ENCODE measurements around the gene CDKAL1.
"Not testable (repeated sequence)": the region's sequence is repeated elsewhere in the genome, so short reads cannot be mapped to it uniquely, and the experiment has no call there.

CDKAL1 gene

GRCh38 chr6:20554817-20555216 lies 20.6 kb downstream of the CDKAL1 start:
- DNase-seq, result no peak

GRCh38 chr6:20559924-20560551 lies 25.8 kb downstream of the CDKAL1 start:
- no peak for DNase-seq

- no peak for DNase-seq
These were observed 29.1 kb downstream of the CDKAL1 start for GRCh38 chr6:20563377-20563776.

- no peak for DNase-seq
These were observed 30.0 kb downstream of the CDKAL1 start for GRCh38 chr6:20564269-20564668.

GRCh38 chr6:20564777-20565176 lies 30.5 kb downstream of the CDKAL1 start:
- no peak for DNase-seq

DNA sequence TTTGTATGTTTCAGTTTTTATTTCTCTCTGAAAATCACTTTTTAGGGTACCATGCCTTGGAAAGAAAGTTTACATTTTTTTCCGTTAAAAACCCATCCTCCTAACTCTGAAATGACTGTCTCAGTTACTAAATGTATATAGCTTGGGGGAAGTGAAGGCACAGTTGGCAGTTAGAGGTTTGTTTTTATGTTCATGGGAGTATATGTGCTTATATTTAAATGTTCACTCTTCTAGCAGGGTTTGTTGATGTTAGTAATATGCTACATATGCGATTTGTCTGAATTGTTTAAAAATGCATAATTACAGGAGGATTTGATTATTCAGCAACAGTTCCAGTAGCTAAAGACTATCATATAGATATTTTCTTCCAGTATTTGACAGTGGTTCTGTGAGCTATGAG lies 31.1 kb downstream of the CDKAL1 start:
- DNase-seq, result no peak

- no peak for DNase-seq
These were observed 31.9 kb downstream of the CDKAL1 start for GRCh38 chr6:20566109-20566508.

DNA sequence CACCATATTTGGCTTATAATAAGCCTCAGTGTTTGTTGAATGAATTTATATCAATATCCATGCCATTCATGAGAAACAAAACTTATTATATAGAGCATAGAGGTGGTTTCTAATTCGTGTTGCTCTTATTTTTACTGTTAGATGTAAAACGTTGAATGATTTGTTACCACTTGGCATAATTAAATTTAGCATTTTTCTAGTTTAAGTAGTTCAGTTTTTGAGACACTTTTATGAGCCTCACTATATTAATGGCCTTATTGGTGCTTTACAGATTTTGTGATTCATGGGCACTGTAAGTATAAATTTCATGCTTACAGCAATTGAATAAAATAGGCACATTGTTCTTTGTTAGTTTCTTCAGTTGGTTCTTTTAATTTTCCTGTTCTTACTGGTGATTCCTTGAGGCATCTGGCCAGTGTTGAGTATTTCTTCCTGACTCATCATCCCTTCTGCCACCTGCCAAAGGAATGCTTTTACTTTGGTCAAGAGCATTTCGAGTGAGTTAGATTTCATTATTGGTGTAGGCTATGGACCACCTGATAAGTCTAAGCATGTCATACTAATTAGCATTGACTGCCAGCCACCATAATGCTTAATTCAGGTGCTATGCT lies 34.8 kb downstream of the CDKAL1 start:
- no peak for DNase-seq

- no peak for DNase-seq
These were observed 37.0 kb downstream of the CDKAL1 start for GRCh38 chr6:20571261-20571660.

GRCh38 chr6:20572288-20572687 lies 38.0 kb downstream of the CDKAL1 start:
- DNase-seq, result no peak

- DNase-seq, result no peak
These were observed 38.7 kb downstream of the CDKAL1 start for GRCh38 chr6:20572940-20573339.

GRCh38 chr6:20574355-20574754 lies 40.1 kb downstream of the CDKAL1 start:
- DNase-seq, result no peak

DNA sequence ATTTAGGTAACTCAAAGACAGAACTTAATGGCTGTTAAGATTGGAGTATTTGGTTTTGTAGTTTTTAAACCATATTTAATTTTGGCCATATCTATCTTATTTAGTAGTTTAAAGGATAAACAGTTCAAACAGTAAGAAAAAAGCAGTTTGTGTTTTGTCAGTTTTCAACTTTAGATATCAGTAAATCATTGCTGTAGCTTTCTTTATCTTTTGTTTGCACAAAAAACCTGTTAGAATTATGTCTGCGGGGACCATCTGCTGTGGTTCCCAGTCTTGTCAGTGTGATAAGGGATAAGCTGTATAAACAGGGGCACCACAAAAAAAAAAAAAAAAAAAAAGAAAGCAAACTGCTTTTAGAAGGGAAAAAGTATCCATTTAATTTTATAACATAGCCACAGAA lies 40.9 kb downstream of the CDKAL1 start:
- DNase-seq, result no peak

GRCh38 chr6:20575704-20576451 lies 41.6 kb downstream of the CDKAL1 start:
- DNase-seq, result no peak

- DNase-seq, result no peak
These were observed 43.0 kb downstream of the CDKAL1 start for GRCh38 chr6:20577173-20577688.

DNA sequence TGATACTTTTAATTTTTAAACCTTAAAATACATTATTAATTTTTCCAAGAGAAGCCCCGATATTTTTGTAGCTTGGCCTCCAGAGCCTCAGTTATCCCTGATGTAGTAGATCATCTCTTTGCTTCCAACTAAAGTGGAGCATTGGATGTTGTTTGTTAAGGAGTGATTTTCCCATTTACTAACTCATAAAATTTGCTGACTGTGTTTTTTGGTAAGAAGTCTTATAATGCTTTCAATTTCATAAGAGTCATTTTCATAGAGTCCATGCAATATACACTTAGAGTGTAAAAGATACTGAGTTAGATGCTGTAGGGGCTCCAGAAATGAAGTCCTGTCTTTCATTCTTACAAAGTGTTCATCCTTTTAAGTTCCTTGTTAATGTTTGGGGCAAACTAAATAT lies 46.8 kb downstream of the CDKAL1 start:
- no peak for DNase-seq

- no peak for DNase-seq
These were observed 48.6 kb downstream of the CDKAL1 start for GRCh38 chr6:20582586-20583443.

DNA sequence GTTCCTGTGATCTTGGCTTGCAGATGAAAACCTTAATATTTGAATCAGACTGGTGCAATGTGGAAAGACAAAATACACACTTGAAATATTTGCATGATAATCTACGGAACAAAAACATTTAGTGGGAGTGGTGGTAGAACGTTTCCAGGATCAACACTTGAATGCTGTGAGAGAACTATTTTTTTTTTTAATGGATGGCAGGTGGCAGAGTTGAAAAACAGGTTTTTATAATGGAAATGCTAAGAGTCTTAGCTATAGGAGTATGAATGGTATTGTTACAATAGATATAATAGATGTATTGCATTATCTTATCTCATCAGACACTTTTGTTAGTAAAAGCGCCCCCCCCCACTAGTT lies 49.2 kb downstream of the CDKAL1 start:
- DNase-seq, result no peak

- no peak for DNase-seq
These were observed 50.0 kb downstream of the CDKAL1 start for GRCh38 chr6:20584100-20584731.

DNA sequence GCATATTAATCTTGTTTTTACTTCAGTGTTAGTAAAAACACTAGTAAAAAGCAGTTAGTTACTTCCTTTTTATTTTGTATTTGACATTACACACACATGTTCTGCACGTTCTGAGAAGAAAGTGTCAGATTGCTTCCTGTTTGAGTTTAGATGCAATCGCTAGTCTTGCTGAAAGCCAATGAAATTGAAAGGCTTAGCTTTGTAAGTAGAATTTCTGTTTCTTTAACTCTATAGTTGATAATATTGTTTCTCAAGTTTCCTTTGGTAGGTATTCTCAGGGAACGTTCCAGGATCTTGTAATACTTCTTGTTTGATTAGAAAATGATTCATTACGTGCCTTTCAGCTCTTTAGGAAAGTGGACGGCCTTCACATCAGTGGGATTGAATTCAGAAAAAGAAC lies 55.0 kb downstream of the CDKAL1 start:
- no peak for DNase-seq

DNA sequence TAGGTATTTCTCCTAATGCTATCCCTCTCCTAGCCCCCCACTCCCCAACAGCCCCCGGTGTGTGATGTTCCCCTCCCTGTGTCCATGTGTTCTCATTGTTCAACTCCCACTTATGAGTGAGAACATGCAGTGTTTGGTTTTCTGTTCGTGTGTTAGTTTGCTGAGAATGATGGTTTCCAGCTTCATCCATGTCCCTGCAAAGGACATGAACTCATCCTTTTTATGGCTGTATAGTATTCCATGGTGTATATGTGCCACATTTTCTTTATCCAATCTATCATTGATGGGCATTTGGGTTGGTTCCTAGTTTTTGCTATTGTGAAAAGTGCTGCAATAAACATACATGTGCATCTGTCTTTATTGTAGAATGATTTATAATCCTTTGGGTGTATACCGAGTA lies 56.2 kb downstream of the CDKAL1 start:
- DNase-seq, result not testable (repeated sequence)

- DNase-seq, result not testable (repeated sequence)
These were observed 60.1 kb downstream of the CDKAL1 start for GRCh38 chr6:20594299-20594853.
